HFF-Myc (cell line): ENCODE data around the gene ZNF638.
"Not testable (repeated sequence)": the region's sequence is repeated elsewhere in the genome, so short reads cannot be mapped to it uniquely, and the experiment has no call there.

Source experiments
- DNase-seq: peaks from one replicate; pipeline ENCODE4 v3.0.0-alpha.2; 2011; ENCODE audit warnings: low read depth; ENCODE audit errors: extremely low read depth
- H3K4me3 ChIP-seq: replicated peaks from 2 replicates; pipeline ENCODE4 v1.5.1; 2011; ENCODE audit warnings: low read depth, mild to moderate bottlenecking, control low read depth, low read length
- TF ChIP-seq, protein P1 (sequence below): IDR thresholded peaks from 2 replicates; pipeline ENCODE4 v1.5.1; 2012; ENCODE audit warnings: mild to moderate bottlenecking, low read depth, low read length, control low read depth; ENCODE audit errors: missing control alignments

Gene ZNF638

DNA sequence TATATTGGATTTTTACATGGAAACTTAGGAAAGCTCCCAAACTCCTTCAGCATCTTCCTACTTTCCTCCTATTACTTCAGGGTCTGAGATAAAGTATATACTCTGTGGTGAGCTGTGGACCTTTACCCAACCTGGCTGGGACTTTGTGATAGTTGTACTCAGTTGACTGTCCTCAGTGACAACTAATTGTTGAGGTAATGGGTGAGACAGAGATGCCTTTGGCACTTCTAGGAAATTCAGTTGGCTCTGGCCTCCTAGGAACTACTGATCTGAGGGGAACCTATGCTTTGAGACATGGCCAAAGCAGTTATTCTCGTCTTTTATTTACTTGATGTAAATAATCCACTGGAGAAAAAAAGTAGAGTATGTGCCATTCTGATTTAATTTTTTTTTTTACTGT lies 39.4 kb upstream of the ZNF638 start:
- no peak for DNase-seq
- H3K4me3 ChIP-seq: no peak overlapping the region
- TF ChIP-seq, protein P1, sequence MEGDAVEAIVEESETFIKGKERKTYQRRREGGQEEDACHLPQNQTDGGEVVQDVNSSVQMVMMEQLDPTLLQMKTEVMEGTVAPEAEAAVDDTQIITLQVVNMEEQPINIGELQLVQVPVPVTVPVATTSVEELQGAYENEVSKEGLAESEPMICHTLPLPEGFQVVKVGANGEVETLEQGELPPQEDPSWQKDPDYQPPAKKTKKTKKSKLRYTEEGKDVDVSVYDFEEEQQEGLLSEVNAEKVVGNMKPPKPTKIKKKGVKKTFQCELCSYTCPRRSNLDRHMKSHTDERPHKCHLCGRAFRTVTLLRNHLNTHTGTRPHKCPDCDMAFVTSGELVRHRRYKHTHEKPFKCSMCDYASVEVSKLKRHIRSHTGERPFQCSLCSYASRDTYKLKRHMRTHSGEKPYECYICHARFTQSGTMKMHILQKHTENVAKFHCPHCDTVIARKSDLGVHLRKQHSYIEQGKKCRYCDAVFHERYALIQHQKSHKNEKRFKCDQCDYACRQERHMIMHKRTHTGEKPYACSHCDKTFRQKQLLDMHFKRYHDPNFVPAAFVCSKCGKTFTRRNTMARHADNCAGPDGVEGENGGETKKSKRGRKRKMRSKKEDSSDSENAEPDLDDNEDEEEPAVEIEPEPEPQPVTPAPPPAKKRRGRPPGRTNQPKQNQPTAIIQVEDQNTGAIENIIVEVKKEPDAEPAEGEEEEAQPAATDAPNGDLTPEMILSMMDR: no peak

DNA sequence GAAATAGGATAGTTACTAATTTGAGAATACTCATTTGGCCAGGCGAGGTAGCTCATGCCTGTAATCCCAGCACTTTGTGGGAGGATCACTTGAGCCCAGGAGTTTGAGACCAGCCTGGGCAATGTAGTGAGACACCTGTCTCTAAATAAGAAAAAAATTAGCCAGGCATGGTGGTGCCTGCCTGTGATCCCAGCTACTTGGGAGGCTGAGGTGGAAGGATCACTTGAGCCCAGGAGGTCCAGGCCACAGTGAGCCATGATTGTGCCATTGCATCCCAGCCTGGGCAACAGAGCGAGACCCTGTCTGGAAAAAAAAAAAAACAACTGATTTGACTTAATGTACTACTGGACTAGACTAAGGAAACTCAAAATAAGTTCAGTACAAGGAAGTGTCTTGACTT lies 32.7 kb upstream of the ZNF638 start:
- TF ChIP-seq, protein P1: no peak
- DNase-seq: no peak
- no peak overlapping the region for H3K4me3 ChIP-seq

DNA sequence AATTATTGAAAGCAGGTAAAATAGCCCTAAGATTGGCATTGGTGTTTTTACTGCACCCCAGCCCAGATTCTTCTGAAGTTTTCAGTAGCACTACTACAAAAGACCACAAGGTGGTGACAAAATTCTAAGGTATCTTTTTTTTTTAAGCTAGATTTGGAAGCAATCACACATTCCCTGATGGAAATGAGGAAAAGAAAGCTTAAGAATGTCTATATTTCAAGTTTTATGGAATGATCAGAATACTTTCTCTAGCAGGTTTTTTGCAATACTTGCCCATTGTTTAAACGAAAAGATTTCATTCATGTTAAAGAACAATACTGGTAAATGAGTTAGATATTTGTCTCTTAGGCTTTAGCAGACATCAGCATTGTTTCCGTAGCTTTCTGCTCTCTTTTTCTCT lies 32.1 kb upstream of the ZNF638 start:
- DNase-seq: no peak
- TF ChIP-seq, protein P1: peak; percentile 57
- H3K4me3 ChIP-seq: no peak overlapping the region

DNA sequence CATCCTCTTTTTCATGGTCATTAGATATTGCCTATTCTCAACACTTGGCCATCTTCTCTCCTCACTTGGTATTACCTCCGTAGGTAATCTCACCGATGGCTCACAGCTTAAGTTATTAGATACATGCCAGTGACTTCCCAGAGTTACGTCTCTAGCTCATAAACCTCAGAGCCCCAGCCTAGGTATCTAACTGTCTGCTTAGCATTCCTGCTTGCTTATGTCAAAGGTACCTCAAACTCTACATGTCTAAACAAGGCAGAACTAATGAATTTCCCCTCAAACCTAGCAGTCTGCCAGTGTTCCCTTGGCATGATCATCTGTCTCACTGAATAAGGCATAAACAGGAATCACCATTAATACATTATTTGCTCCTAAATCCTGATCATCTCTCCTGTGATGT lies 27.7 kb upstream of the ZNF638 start:
- H3K4me3 ChIP-seq: no peak overlapping the region
- no peak for DNase-seq
- TF ChIP-seq, protein P1: no peak

DNA sequence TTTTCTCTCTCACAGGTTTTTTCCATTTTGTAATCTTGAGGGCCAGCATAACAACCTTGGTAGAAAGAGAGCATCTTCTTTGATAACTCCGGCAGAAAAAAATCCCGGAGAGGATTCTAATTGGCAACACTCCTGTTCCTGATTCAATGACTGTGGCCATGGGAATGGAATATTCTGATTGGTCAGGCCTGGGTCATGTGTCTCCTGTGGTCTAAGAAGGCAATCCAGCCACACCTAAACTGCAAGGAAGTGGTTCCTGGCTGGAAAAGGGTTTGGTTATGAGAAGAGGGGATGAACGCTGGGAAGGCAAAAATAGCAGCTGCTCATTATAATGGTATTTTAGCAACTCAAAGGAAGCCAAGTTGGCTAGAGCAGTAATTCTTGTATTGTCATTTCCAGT lies 24.8 kb upstream of the ZNF638 start:
- no peak for DNase-seq
- no peak overlapping the region for H3K4me3 ChIP-seq
- TF ChIP-seq, protein P1: no peak

DNA sequence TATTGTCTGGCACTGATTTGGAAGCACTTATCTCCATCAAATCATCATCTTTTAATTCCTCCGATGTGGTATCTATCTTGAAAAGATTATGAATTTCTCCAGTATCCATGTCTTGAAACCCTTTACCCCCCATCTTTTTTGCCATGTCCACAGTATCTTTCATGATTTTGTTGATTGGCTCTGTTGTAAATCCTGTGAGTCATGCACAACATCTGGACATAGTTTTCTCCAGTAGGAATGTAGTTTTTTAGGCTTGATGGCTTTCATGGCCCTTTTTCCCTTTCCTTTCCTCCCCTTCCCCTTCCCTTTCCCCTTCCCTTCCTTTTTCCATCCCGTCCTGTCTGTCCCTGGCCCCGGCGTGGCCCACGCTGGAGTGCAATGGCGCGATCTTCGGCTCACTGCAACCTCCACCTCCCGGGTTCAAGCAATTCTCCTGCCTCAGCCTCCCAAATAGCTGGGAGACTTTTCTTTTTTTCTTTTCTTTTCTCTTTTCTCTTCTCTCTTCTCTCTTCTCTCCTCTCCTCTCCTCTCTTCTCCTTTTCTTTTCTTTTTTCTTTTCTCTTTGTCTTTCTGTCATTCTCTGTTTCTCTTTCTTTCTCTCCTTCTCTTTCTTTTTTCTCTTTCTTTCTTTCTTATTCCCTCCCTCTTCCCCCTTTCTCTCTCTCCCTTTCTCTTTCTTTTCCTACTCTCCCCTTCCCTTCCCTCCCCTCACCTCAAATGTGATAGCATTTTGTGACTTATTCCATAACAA lies 18.4 kb upstream of the ZNF638 start:
- TF ChIP-seq, protein P1: no peak
- DNase-seq: peak; percentile 22
- no peak overlapping the region for H3K4me3 ChIP-seq

DNA sequence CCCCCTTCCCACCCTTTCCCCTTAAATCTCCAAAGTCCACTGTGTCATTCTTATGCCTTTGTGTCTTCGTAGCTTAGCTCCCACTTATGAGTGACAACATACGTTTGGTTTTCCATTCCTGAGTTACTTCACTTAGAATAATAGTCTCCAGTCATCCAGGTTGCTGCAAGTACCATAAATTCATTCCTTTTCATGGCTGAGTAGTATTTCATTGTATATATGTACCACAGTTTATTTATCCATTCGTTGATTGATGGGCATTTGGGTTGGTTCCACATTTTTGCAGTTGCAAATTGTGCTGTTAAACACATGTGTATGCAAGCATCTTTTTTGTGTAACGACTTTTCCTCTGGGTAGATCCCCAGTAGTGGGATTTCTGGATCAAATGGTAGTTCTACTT lies 14.5 kb upstream of the ZNF638 start:
- TF ChIP-seq, protein P1: no peak
- no peak overlapping the region for H3K4me3 ChIP-seq
- no peak for DNase-seq

DNA sequence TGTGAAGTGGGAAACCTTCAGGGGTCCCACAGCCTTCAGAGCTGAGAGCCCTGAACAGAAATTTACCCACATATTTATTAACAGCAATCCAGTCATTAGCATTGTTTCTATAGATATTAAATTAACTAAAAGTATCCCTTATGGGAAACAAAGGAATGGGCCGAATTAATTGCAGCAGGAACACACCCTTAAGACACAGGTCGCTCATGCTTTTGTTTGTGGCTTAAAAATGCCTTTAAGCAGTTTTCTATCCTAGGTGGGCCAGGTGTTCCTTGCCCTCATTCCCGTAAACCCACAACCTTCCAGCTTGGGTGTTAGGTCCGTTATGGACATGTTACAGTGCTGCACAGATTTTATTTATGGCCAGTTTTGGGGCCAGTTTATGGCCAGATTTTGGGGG lies 13.7 kb upstream of the ZNF638 start:
- not testable (repeated sequence) for H3K4me3 ChIP-seq, DNase-seq
